ENCODE results near the gene KERA.

KERA gene

GRCh38 chr12:91072931-91073330, 15.1 kb upstream of the KERA start:
- DNase-seq, result no peak

- no peak for DNase-seq
Observed at GRCh38 chr12:91070936-91071335, 13.1 kb upstream of the KERA start.

GRCh38 chr12:91065396-91065795, 7.6 kb upstream of the KERA start:
- DNase-seq, result no peak

- DNase-seq, result no peak
Observed at GRCh38 chr12:91064640-91065039, 6.8 kb upstream of the KERA start.

GRCh38 chr12:91061091-91061490, 3.3 kb upstream of the KERA start:
- no peak for DNase-seq

GRCh38 chr12:91059211-91059610, 1.4 kb upstream of the KERA start:
- DNase-seq, result no peak

- DNase-seq, result no peak
Observed at GRCh38 chr12:91058786-91059185, 962 bp upstream of the KERA start.

GRCh38 chr12:91056488-91056887, 1.3 kb downstream of the KERA start:
- DNase-seq, result no peak

- no peak for DNase-seq
Observed at GRCh38 chr12:91055976-91056375, 1.8 kb downstream of the KERA start.

- no peak for DNase-seq
Observed at GRCh38 chr12:91053951-91054715, 3.7 kb downstream of the KERA start.

- no peak for DNase-seq
Observed at GRCh38 chr12:91052026-91052425, 5.8 kb downstream of the KERA start.

GRCh38 chr12:91044586-91044985, 13.2 kb downstream of the KERA start:
- no peak for DNase-seq

- DNase-seq, result no peak
Observed at GRCh38 chr12:91043408-91043807, 14.4 kb downstream of the KERA start.

GRCh38 chr12:91040096-91040755, 17.6 kb downstream of the KERA start:
- DNase-seq, result no peak

- DNase-seq, result no peak
Observed at GRCh38 chr12:91037276-91037675, 20.5 kb downstream of the KERA start.

- no peak for DNase-seq
Observed at GRCh38 chr12:91033251-91033650, 24.6 kb downstream of the KERA start.

- no peak for DNase-seq
Observed at GRCh38 chr12:91023326-91024004, 34.4 kb downstream of the KERA start.

GRCh38 chr12:91021076-91021475, 36.7 kb downstream of the KERA start:
- DNase-seq, result no peak

GRCh38 chr12:91019455-91019854, 38.4 kb downstream of the KERA start:
- DNase-seq, result no peak

- DNase-seq, result no peak
Observed at GRCh38 chr12:91017511-91018263, 40.1 kb downstream of the KERA start.

GRCh38 chr12:91017043-91017442, 40.8 kb downstream of the KERA start:
- no peak for DNase-seq

GRCh38 chr12:91009319-91009950, 48.4 kb downstream of the KERA start:
- DNase-seq, result no peak

All from NCI-H187 treated with DMSO at 0.1 percent for 48 hours (cell line).